Measurements from ENCODE around the gene CUX1. TPM values are rescaled to one million over a fixed set of nuclear protein-coding genes. Genes with fewer than 3 reads are reported as not detected.
A peak's percentile ranks its signal among the peaks of the same experiment; 100 is the strongest.

Gene CUX1
- total RNA-seq, 1 experiment from 2014 or later, result 37.4 TPM

GRCh38 chr7:102101926-102102325, 284.5 kb downstream of the CUX1 start:
- no peak for DNase-seq (ENCODE audit: low read depth)
- in situ Hi-C loops (cut with HindIII; ENCODE audit: low pct_unique_long_range_greater_than_20kb, low sequenced_read_pairs), result no loop called here

- DNase-seq (ENCODE audit: low read depth), result no peak
- in situ Hi-C loops (cut with HindIII; ENCODE audit: low pct_unique_long_range_greater_than_20kb, low sequenced_read_pairs), result no loop called here
These were observed 285.6 kb downstream of the CUX1 start for GRCh38 chr7:102103027-102103372.

GRCh38 chr7:102104245-102104644, 286.8 kb downstream of the CUX1 start:
- in situ Hi-C loops (cut with HindIII; ENCODE audit: low pct_unique_long_range_greater_than_20kb, low sequenced_read_pairs), result no loop called here
- no peak for DNase-seq (ENCODE audit: low read depth)

GRCh38 chr7:102106625-102107024, 289.2 kb downstream of the CUX1 start:
- no peak for DNase-seq (ENCODE audit: low read depth)
- in situ Hi-C loops (cut with HindIII; ENCODE audit: low pct_unique_long_range_greater_than_20kb, low sequenced_read_pairs), result no loop called here

- in situ Hi-C loops (cut with HindIII; ENCODE audit: low pct_unique_long_range_greater_than_20kb, low sequenced_read_pairs), result no loop called here
- DNase-seq (ENCODE audit: low read depth), result no peak
These were observed 290.2 kb downstream of the CUX1 start for GRCh38 chr7:102107474-102108104.

GRCh38 chr7:102111061-102112041, 293.9 kb downstream of the CUX1 start:
- in situ Hi-C loops (cut with HindIII; ENCODE audit: low pct_unique_long_range_greater_than_20kb, low sequenced_read_pairs), result no loop called here
- no peak for DNase-seq (ENCODE audit: low read depth)

GRCh38 chr7:102115181-102115580, 297.8 kb downstream of the CUX1 start:
- in situ Hi-C loops (cut with HindIII; ENCODE audit: low pct_unique_long_range_greater_than_20kb, low sequenced_read_pairs), result no loop called here
- DNase-seq (ENCODE audit: low read depth), result no peak

GRCh38 chr7:102115931-102116330, 298.5 kb downstream of the CUX1 start:
- in situ Hi-C loops (cut with HindIII; ENCODE audit: low pct_unique_long_range_greater_than_20kb, low sequenced_read_pairs), result no loop called here
- DNase-seq (ENCODE audit: low read depth), result no peak

- in situ Hi-C loops (cut with HindIII; ENCODE audit: low pct_unique_long_range_greater_than_20kb, low sequenced_read_pairs), result no loop called here
- no peak for DNase-seq (ENCODE audit: low read depth)
These were observed 300.3 kb downstream of the CUX1 start for GRCh38 chr7:102117743-102118142.

GRCh38 chr7:102119213-102119651, 301.8 kb downstream of the CUX1 start:
- in situ Hi-C loops (cut with HindIII; ENCODE audit: low pct_unique_long_range_greater_than_20kb, low sequenced_read_pairs), result no loop called here
- no peak for DNase-seq (ENCODE audit: low read depth)

- in situ Hi-C loops (cut with HindIII; ENCODE audit: low pct_unique_long_range_greater_than_20kb, low sequenced_read_pairs), result no loop called here
- no peak for DNase-seq (ENCODE audit: low read depth)
These were observed 302.5 kb downstream of the CUX1 start for GRCh38 chr7:102119925-102120324.

GRCh38 chr7:102120666-102121195, 303.3 kb downstream of the CUX1 start:
- DNase-seq (ENCODE audit: low read depth), result no peak
- in situ Hi-C loops (cut with HindIII; ENCODE audit: low pct_unique_long_range_greater_than_20kb, low sequenced_read_pairs), result no loop called here

GRCh38 chr7:102122026-102122425, 304.6 kb downstream of the CUX1 start:
- DNase-seq (ENCODE audit: low read depth), result peak; percentile 34
- in situ Hi-C loops (cut with HindIII; ENCODE audit: low pct_unique_long_range_greater_than_20kb, low sequenced_read_pairs), result no loop called here

GRCh38 chr7:102125127-102125596, 307.7 kb downstream of the CUX1 start:
- in situ Hi-C loops (cut with HindIII; ENCODE audit: low pct_unique_long_range_greater_than_20kb, low sequenced_read_pairs), result loop anchor here (25.0 kb wide), 1 partner anchor 313 kb away; the partner anchor contains the start of gene CUX1
- peak; percentile 97 for DNase-seq (ENCODE audit: low read depth)

GRCh38 chr7:102128303-102128702, 310.9 kb downstream of the CUX1 start:
- in situ Hi-C loops (cut with HindIII; ENCODE audit: low pct_unique_long_range_greater_than_20kb, low sequenced_read_pairs), result loop anchor here (25.0 kb wide), 1 partner anchor 316 kb away; the partner anchor contains the start of gene CUX1
- no peak for DNase-seq (ENCODE audit: low read depth)

GRCh38 chr7:102129636-102130370, 312.4 kb downstream of the CUX1 start:
- in situ Hi-C loops (cut with HindIII; ENCODE audit: low pct_unique_long_range_greater_than_20kb, low sequenced_read_pairs), result loop anchor here (25.0 kb wide), 1 partner anchor 318 kb away; the partner anchor contains the start of gene CUX1
- peak; percentile 69 for DNase-seq (ENCODE audit: low read depth)

GRCh38 chr7:102132209-102132752, 314.9 kb downstream of the CUX1 start:
- no peak for DNase-seq (ENCODE audit: low read depth)
- in situ Hi-C loops (cut with HindIII; ENCODE audit: low pct_unique_long_range_greater_than_20kb, low sequenced_read_pairs), result loop anchor here (25.0 kb wide), 1 partner anchor 320 kb away; the partner anchor contains the start of gene CUX1

GRCh38 chr7:102138676-102139075, 321.2 kb downstream of the CUX1 start:
- no peak for DNase-seq (ENCODE audit: low read depth)
- in situ Hi-C loops (cut with HindIII; ENCODE audit: low pct_unique_long_range_greater_than_20kb, low sequenced_read_pairs), result loop anchor here (25.0 kb wide), 1 partner anchor 326 kb away; the partner anchor contains the start of gene CUX1
